ENCODE measurements around the gene TNIP2. TPM values are rescaled to one million over a fixed set of nuclear protein-coding genes. Genes with fewer than 3 reads are reported as not detected.
A peak's percentile ranks its signal among the peaks of the same experiment; 100 is the strongest.
"Not testable (repeated sequence)": the region's sequence is repeated elsewhere in the genome, so short reads cannot be mapped to it uniquely, and the experiment has no call there.

Gene TNIP2
- total RNA-seq, 1 donor from 2014 or later, result 13.1 TPM

DNA sequence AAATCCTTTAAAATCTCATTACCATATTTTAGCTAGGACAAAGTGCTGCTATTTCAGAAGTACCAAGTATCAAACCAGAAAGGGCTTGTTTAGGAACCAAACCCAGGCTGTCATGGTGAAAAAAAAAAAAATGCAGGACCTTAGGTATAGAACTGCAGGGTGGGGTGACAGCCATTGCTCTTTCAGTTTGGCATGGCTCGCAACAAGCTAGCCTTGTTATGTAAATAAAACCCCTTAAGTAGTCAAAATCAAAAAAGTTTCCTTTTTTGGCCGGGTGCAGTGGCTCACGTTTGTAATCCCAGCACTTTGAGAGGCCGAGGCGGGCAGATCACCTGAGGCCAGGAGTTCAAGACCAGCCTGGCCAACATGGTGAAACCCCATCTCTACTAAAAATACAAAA, 24.5 kb upstream of the TNIP2 start:
- DNase-seq (ENCODE audit: low spot score), result peak; percentile 14
- ATAC-seq, result not testable (repeated sequence)

- no peak for DNase-seq (ENCODE audit: low spot score)
- ATAC-seq, result no peak
These were observed 15.1 kb upstream of the TNIP2 start for GRCh38 chr4:2771264-2771663.

DNA sequence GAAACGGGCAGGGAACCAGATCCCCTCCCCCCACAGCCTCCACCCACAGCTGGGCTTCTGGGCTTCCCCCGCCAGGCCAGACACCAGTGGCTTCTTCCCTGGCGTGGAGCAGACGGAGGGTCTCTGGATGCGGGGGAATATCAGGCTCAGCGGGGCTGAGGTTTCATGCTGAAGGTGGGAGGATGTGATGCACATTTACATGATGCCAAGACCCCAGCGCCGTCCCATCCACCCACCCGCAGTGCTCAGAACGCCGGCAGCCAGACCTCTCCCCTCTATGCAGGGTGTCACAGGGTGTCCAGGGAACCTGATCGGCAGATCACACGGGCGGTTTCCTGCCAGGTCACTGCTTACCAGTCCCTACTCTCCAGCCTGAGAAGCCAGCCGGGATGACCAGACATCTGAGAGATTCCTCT, 12.8 kb upstream of the TNIP2 start:
- DNase-seq (ENCODE audit: low spot score) (no peak), ATAC-seq (no peak)

DNA sequence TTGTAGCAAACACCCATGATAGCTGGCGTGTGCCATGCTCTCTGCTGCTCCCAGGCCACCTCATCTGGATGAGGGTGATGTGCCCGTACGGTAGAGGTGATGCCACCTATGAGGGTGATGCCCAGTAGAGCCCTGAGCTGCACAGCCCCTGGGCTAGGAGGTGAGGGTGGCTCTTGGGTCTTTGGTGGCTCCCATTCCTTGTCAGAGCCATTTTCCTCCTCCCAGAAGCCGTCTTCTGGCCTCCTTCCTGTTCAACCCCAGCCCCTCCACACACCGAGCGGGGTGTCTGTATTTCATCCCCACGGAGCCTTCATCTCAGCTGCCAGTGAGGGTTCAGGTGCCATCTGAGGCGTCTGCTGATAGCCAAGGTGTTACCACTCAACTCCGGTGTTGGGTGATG, 12.0 kb upstream of the TNIP2 start:
- DNase-seq (ENCODE audit: low spot score) (no peak), ATAC-seq (no peak)

GRCh38 chr4:2767705-2768074, 11.6 kb upstream of the TNIP2 start:
- DNase-seq (ENCODE audit: low spot score), result no peak
- ATAC-seq, result no peak

- no peak for ATAC-seq
- no peak for DNase-seq (ENCODE audit: low spot score)
These were observed 11.0 kb upstream of the TNIP2 start for GRCh38 chr4:2767046-2767704.

DNA sequence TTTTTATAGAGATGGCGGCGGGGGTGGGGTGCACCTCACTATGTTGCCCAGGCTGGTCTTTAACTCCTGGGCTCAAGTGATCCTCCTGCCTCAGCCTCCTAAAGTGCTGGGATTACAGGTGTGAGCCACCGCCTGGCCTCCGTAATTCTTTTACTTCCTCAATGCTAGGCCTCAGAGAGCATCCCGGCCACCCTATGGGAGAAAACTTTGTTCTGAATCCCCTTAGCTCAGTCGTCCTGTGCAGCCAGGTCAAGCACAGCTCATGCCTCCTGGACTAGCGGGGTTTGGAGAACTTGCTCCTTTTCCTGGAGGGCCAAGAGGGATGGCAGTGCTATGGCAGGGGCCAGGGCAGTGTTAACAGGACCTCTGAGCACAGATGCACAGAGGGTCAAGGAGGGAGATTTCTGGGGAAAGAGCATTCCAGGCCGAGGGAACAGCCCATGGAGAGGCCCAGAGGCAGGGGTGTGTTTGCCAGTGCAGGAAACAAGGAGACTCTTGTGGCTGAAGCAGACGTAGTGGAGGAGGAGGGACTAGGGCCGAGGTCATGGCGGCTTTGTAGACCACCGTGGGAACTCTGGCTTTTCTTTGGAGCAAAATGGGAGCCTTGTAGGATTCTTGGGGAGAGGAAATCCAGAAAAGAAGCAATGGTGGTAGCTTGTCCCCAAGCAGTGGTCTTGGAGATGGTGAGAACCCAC, 9.8 kb upstream of the TNIP2 start:
- ATAC-seq (no peak), DNase-seq (ENCODE audit: low spot score) (no peak)

DNA sequence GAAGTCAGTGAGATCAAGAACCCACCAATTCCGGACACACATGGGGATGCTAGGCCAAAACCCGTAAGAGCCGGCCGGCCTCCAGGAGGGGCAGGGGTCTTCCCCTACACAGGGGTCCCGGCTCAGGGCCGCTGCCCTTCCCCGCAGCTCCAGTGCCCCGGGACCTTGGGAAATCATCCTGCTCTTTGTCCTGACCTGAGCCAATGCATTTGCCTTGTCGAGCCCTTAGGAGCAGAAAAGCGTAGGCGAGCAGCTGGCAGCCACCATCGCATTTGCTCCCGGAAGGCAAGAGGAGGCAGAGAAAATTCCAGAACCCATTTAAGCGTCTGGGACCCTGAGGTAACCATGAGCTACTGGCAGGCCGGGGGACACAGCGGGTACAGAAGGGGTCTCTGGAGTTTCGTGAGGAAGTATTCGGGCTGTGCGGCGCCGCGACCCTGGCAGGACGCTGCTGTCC, 7.4 kb upstream of the TNIP2 start:
- peak; percentile 71 for DNase-seq (ENCODE audit: low spot score)
- ATAC-seq, result peak; percentile 66

GRCh38 chr4:2762486-2763370, 6.6 kb upstream of the TNIP2 start:
- not testable (repeated sequence) for DNase-seq (ENCODE audit: low spot score); ATAC-seq

DNA sequence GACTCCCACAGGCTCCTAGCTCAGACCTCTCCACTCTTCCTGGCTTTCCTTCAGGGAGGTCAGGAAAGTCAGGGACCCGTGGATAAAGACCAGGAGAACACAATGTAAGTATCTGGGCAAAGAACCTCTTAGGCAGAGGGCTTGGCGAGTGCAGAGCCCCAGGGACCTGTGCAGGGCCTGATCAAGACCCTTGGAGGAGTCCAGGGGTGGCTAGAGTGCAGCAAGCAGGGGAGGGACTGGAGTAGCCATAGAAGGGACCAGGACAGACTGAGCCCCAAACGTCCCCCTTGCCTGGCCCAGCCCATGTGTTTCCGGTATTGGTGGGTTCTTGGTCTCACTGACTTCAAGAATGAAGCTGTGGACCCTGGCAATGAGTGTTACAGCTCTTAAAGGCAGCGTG, 5.9 kb upstream of the TNIP2 start:
- ATAC-seq, result no peak
- no peak for DNase-seq (ENCODE audit: low spot score)

DNA sequence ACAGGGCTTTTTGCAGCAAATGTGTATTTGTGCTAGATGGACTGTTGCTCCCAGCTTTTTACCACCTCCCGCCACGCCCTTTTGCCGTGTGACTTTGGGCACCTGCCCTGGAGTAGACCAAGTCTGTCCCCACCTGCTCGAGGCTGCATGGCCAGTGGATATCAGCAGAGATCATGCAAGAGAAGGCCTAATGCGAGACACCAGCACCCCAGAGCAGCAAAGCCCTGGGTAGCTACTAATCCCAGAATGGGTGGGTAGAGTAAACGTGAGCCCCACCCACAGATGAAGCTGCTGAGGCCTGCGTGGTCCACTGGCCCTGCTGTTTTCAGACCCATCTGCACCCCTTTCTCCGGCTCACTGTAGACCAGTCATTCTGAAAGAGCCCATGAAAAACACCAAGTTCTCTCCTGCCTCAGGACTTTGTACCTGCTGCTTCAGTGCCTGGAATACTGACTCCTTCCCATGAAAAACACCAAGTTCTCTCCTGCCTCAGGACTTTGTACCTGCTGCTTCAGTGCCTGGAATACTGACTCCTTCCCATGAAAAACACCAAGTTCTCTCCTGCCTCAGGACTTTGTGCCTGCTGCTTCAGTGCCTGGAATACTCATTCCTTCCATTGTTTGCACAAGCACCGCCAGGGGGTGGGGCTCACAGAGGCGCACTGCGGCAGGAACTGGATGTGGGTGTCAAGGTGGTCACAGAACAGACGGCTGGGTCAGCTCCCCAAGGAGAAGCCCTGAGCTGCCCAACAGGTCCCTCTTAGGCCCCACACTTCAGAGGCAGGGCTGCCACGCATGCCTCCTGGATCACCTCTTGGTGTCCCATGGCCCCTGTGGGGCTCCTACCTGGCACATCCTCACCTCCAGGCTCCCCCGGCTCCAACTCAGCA, 5.1 kb upstream of the TNIP2 start:
- DNase-seq (ENCODE audit: low spot score) (peak; percentile 71), ATAC-seq (peak; percentile 54)

GRCh38 chr4:2757426-2757825, 1.3 kb upstream of the TNIP2 start:
- DNase-seq (ENCODE audit: low spot score) (no peak), ATAC-seq (no peak)

GRCh38 chr4:2756691-2757350, 685 bp upstream of the TNIP2 start:
- ATAC-seq, result no peak
- no peak for DNase-seq (ENCODE audit: low spot score)

DNA sequence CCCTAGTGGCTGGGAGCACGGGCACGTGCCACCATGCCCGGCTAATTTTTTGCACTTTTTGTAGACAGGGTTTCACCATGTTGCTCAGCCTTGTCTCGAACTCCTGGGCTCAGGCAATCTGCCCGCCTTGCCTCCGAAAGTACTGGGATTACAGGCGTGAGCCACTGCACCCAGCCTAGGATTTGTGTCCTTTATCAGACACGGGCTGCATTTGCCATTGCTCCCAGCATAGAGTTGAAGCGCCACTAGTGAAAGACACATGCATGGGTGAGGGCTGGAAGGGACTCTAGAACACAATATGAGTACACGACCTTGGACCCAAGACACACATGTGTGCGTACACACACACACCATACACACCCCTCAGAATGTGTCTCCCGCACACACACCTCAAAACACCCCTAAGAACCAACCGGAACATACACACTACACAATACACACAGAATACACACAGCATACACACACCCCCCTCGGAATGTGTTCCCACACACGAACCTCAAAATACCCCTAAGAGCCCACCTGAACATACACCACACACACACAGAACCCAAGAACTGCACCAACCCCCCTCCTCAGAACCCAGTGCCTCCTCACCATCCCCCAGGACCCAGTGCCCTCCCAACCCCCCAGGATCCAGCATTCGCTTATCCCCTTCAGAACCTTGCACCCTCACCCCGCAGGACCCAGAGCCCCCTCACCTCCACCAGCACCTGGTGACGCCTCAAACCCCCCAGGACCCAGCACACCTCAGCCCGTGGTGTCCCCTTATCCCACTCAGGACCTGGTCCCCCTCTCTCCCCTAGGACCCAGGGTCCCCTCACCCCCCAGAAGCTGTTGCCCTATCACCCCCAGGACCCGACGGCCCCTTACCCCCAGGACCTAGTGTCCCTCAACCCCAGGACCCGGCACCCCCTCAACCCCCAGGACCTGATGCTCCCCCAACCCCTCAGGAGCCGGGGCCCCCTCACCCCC, 1.0 kb downstream of the TNIP2 start:
- ATAC-seq, result no peak
- DNase-seq (ENCODE audit: low spot score), result no peak

DNA sequence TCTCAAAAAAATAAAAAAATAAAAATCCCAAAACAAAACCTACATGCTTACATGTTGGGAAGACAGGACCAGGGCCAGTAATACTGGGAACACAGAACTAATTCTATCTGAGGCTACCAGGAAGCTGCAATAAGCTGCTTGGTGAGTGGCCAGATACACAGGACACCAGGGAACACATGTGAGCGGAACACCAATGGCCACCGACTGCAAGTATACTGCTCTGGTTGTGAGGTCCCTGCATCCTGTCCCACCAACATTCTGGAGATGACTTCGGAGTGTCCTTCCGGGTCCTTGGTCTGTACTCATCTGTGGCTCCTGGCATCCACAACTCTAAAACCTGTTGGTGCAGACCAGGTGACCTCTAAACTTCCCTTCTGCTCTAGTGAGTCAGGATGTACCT, 2.7 kb downstream of the TNIP2 start:
- ATAC-seq (no peak), DNase-seq (ENCODE audit: low spot score) (no peak)

DNA sequence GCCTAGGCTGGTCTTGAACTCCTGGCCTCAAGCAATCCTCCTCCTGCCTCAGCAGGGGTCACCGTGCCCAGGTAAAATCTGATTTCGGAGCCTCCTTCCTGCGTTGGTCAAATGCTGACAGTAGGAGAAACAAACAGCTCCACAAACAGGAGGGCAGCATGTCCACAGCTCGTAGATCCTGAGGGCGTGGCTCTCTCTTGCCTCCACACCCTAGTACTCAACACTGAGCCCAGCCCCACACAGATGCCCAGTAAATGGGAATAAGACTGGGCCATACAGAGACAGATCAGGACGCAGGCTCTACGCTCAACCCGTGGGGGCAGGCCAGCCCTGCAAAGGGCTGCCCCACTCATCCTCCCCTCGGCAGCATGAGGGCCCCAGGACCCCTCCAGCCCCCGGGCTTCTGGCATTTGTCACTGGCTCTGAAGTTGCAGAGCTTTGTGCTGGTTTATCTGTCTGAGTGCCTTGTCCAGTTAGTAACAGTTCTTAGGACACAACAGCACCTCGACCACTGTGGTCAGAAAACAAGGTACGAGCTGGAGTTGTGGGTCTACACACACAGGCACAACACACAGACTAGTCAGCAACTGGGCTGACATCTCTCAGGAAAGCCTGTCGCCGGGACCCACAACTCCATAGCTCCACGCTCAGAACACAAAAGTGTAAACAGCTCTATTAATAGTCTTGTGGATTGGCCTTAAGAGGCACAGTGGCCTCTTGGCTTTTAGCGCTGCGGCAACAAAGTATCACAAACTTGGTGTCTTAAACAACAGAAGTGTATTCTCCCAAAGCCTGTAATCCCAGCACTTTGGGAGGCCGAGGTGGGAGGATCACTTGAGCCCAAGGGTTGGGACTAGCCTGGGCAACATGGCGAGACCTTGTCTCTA, 5.2 kb downstream of the TNIP2 start:
- DNase-seq (ENCODE audit: low spot score) (no peak), ATAC-seq (no peak)

DNA sequence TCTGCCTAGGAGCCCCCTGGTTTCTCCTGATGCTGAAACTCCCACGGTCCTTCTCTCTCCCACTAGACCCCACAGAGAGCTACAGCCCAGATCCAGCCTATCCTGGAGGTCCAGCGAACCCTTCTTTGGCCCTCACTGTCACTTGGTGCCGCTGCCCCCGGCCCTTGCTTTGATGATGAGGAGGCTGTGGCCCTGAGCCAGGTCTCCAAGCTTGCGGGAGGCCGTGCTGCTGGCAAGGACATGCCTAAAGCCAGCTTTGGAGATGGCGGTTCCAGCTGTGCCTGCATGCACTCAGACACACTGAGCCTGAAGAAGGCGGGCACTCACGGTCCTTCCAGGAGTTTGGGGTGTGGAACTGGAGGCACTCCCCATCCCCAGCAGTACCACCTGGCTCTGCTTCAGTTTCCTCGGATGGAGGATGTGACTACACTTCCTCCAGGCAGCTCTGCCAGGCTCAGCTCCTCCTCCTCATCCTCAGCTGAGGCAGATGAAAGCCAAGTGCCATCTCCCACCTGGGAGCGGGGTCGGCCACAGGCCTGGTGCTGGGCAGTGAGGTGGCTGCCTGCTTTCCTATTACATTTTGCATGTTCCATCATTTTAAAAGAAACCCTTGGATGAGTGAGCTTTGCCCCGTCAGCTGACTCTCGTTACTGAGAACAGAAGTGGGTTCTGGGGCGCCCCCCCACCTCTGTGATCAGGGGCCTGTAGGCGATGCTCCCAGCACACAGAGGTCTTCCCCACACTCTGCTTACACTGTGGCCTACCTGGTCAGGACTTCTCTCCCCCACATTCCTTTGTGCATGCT, 9.0 kb downstream of the TNIP2 start:
- DNase-seq (ENCODE audit: low spot score), result no peak

More for the DNA sequence above, 9.0 kb downstream of the TNIP2 start:
- ATAC-seq, result no peak
